Upper lobe of left lung (tissue), 4 donors: ENCODE data around the gene DCLRE1B.

Experiments
- POLR2A ChIP-seq, 4 donors: fragments of 450-650 bp; IDR thresholded peaks; one replicate each; pipeline ENCODE4 v1.5.1; 2016 to 2017; ENCODE audit warnings: antibody characterized with exemption in 4 of 4, mild to moderate bottlenecking in 2 of 4
- TF ChIP-seq, protein P1 (sequence below), 6 experiments: fragments of 450-650 bp in 4 of 6; fragments of 200-600 bp in 2 of 6; sonication (generic) in 2 of 6; IDR thresholded peaks; one replicate each; pipeline ENCODE4 v1.5.1; 2016 to 2019; ENCODE audit warnings: antibody characterized with exemption in 6 of 6

DNA sequence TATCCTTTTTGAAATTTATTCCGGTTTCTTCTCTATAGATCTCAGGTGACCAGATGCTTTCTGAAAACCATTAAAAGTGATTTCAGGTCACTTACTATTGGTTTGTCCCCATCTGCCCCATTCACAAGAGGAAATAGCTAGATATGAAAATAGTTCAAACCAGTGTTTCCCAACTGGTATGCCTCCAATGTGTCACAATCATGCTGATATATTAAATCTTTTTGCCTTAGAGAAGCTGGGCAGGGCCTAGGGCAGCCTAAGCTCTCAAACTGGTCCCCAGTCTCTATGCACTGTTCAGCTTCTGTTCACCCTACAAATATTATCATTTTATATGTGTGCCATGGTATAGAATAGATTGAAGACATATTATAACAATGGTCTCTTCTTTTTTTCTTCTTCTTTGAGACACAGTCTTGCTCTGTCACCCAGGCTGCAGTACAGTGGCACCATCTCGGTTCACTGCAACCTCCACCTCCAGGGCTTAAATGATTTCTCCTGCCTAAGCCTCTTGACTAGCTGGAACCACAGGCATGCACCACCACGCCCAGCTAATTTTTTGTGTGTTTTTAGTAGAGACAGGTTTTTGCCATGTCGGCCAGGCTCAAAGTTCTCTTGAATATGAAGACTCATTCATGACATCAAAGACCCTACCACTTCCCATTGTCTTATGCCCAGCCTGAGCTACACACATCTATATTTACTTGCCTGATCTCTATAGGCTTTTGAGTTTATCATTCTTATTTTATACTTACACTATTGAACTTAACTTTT, 49.3 kb upstream of the DCLRE1B start:
- TF ChIP-seq, protein P1, sequence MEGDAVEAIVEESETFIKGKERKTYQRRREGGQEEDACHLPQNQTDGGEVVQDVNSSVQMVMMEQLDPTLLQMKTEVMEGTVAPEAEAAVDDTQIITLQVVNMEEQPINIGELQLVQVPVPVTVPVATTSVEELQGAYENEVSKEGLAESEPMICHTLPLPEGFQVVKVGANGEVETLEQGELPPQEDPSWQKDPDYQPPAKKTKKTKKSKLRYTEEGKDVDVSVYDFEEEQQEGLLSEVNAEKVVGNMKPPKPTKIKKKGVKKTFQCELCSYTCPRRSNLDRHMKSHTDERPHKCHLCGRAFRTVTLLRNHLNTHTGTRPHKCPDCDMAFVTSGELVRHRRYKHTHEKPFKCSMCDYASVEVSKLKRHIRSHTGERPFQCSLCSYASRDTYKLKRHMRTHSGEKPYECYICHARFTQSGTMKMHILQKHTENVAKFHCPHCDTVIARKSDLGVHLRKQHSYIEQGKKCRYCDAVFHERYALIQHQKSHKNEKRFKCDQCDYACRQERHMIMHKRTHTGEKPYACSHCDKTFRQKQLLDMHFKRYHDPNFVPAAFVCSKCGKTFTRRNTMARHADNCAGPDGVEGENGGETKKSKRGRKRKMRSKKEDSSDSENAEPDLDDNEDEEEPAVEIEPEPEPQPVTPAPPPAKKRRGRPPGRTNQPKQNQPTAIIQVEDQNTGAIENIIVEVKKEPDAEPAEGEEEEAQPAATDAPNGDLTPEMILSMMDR (IDR thresholded peaks at IDR 0.05) = no peak
- no peak for TF ChIP-seq POLR2A (IDR thresholded peaks at IDR 0.05)
